Testis (tissue), 2 donors: Measurements from ENCODE around the gene GNB3.

Experiments
- POLR2A ChIP-seq: fragments of 450-650 bp; IDR thresholded peaks from one replicate; pipeline ENCODE4 v1.6.1; 2017; ENCODE audit warnings: antibody characterized with exemption, mild to moderate bottlenecking, moderate library complexity
- TF ChIP-seq, protein P1 (sequence below), 3 experiments: fragments of 450-650 bp in 2 of 3; fragments of 200-600 bp in 1 of 3; sonication (generic) in 1 of 3; IDR thresholded peaks; one replicate each; pipeline ENCODE4 v1.5.1; 2016 to 2019; ENCODE audit warnings: antibody characterized with exemption in 3 of 3, mild to moderate bottlenecking in 2 of 3, moderate library complexity in 1 of 3

DNA sequence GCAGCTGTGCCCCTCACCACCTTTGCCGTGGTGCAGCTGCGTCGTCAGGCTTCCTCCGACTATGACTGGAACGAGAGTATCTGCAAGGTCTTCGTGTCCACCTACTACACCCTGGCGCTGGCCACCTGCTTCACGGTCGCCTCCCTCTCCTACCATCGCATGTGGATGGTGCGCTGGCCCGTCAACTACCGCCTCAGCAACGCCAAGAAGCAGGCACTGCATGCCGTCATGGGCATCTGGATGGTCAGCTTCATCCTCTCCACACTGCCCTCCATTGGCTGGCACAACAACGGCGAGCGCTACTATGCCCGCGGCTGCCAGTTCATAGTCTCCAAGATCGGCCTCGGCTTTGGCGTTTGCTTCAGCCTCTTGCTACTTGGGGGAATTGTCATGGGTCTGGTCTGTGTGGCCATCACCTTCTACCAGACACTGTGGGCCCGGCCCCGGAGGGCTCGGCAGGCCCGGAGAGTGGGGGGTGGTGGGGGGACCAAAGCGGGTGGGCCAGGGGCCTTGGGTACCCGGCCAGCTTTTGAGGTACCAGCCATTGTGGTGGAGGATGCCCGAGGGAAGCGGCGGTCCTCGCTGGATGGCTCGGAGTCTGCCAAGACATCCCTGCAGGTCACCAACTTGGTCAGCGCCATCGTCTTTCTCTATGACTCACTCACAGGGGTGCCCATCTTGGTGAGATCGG lies 16.5 kb upstream of the GNB3 start:
- TF ChIP-seq, protein P1, sequence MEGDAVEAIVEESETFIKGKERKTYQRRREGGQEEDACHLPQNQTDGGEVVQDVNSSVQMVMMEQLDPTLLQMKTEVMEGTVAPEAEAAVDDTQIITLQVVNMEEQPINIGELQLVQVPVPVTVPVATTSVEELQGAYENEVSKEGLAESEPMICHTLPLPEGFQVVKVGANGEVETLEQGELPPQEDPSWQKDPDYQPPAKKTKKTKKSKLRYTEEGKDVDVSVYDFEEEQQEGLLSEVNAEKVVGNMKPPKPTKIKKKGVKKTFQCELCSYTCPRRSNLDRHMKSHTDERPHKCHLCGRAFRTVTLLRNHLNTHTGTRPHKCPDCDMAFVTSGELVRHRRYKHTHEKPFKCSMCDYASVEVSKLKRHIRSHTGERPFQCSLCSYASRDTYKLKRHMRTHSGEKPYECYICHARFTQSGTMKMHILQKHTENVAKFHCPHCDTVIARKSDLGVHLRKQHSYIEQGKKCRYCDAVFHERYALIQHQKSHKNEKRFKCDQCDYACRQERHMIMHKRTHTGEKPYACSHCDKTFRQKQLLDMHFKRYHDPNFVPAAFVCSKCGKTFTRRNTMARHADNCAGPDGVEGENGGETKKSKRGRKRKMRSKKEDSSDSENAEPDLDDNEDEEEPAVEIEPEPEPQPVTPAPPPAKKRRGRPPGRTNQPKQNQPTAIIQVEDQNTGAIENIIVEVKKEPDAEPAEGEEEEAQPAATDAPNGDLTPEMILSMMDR (IDR thresholded peaks at IDR 0.05) = no peak
- no peak for TF ChIP-seq POLR2A
